OCI-LY1 (cell line): ENCODE results near the gene FAM13A.

Experiments
- CTCF ChIP-seq: fragments of 200-600 bp; sonication (generic), shearing (Covaris generic); IDR thresholded peaks from 2 replicates; pipeline ENCODE4 v1.5.1; 2017; ENCODE audit warnings: mild to moderate bottlenecking, antibody characterized with exemption, low read length, moderate library complexity, mixed read lengths
- EZH2 ChIP-seq: fragments of 200-600 bp; sonication (generic), shearing (Covaris generic); IDR thresholded peaks from 2 replicates; pipeline ENCODE4 v1.8.0; 2017; ENCODE audit warnings: borderline replicate concordance, mixed run types, mild to moderate bottlenecking, antibody characterized with exemption, low read length, moderate library complexity, mixed read lengths

GRCh38 chr4:88854481-88854880 is 202.5 kb downstream of the FAM13A start:
- no peak for TF ChIP-seq CTCF
- TF ChIP-seq EZH2, result no peak
